Stomach (tissue), 9 donors: ENCODE data around the gene CLEC4F. TPM values are rescaled to one million over a fixed set of nuclear protein-coding genes. Genes with fewer than 3 reads are reported as not detected.

Experiments
- DNase-seq, 2 donors: peaks; one replicate each; pipeline versions ENCODE4 v3.0.0 to v3.0.0-alpha.2; 2013 to 2019
- H3K27ac ChIP-seq, 5 donors: fragments of 200-600 bp in 4 of 5; sonication (generic) in 4 of 5; one replicate each; pipeline ENCODE4 v1.5.1; 2013 to 2019; ENCODE audit warnings: mild to moderate bottlenecking in 1 of 5, moderate library complexity in 1 of 5
- H3K27me3 ChIP-seq, 3 donors: fragments of 200-600 bp; sonication (generic); one replicate each; pipeline ENCODE4 v1.5.1; 2017 to 2019; ENCODE audit warnings: mixed run types in 1 of 3
- H3K36me3 ChIP-seq, 4 donors: fragments of 200-600 bp; sonication (generic); 1 replicate in 3 of 4; 2 replicates in 1 of 4; pipeline ENCODE4 v1.5.1; 2016 to 2019
- H3K4me1 ChIP-seq, 4 donors: fragments of 200-600 bp; sonication (generic); one replicate each; pipeline ENCODE4 v1.5.1; 2016 to 2019
- H3K4me3 ChIP-seq, 4 donors: fragments of 200-600 bp; sonication (generic) in 3 of 4; one replicate each; pipeline ENCODE4 v1.5.1; 2016 to 2019; ENCODE audit warnings: mild to moderate bottlenecking in 1 of 4
- H3K9me3 ChIP-seq, 4 donors: fragments of 200-600 bp; sonication (generic); one replicate each; pipeline ENCODE4 v1.5.1; 2016 to 2019
- CTCF ChIP-seq, 7 experiments: fragments of 450-650 bp in 4 of 7; fragments of 200-600 bp in 3 of 7; sonication (generic) in 3 of 7; IDR thresholded peaks; one replicate each; pipeline ENCODE4 v1.5.1; 2016 to 2019; ENCODE audit warnings: antibody characterized with exemption in 7 of 7, control low read depth in 2 of 7, mild to moderate bottlenecking in 1 of 7
- EP300 ChIP-seq: sonication (generic); formaldehyde crosslinking; IDR thresholded peaks from one replicate; pipeline ENCODE4 v1.6.1; 2017; ENCODE audit warnings: antibody characterized with exemption
- POLR2A ChIP-seq, 4 donors: fragments of 450-650 bp; IDR thresholded peaks; one replicate each; pipeline ENCODE4 v1.6.1; 2016; ENCODE audit warnings: antibody characterized with exemption in 4 of 4, control low read depth in 2 of 4, mild to moderate bottlenecking in 1 of 4, moderate library complexity in 1 of 4
- POLR2AphosphoS5 ChIP-seq, 3 donors: sonication (generic); formaldehyde crosslinking; IDR thresholded peaks; one replicate each; pipeline ENCODE4 v1.6.1; 2016; ENCODE audit warnings: antibody characterized with exemption in 3 of 3
- WGBS, 5 donors: extraction: QIAGEN DNeasy Blood & Tissue Kit in 3 of 5; methylation state at CpG; one replicate each; pipeline versions ENCODE4 v1.1.5 to v1.1.7; 2013 to 2018; 5-methylcytosine and 5-hydroxymethylcytosine counted together
- intact Hi-C: fragments of 100-400 bp; cut with DNase I; formaldehyde crosslinking; loops from one replicate; pipeline ENCODE4 v1.15.1; 2023; ENCODE audit warnings: low total_unique reads
- polyA plus RNA-seq, 3 donors: library from polyadenylated mRNA; stranded (reverse); fragments of 200-250 nt; gene quantifications; one replicate each; pipeline ENCODE4 v1.2.3, GENCODE V29; 2013
- total RNA-seq, 5 donors: library from RNA; depleted of rRNA; stranded (reverse); fragments of >200 nt; gene quantifications; one replicate each; pipeline versions ENCODE4 v1.1.0 to v1.2.3, GENCODE V29; 2014 to 2016
- donor health status: healthy with polysubstance abuse.
- donor health status: Bipolar disorder and iron deficiency.
- donor health status: healthy.

CLEC4F gene
- total and polyA plus RNA-seq, 8 donors, result 0.13 to 0.37 TPM; not detected in 6

- intact Hi-C loops, result no loop called here
- no peak for DNase-seq
- WGBS, 5 donors, result 70 to 85% (median 80%) methylated on average over 2 of the region's 2 CpGs
Measured at GRCh38 chr2:70834106-70834505, 13.7 kb upstream of the CLEC4F start.

GRCh38 chr2:70833246-70833645 is 12.8 kb upstream of the CLEC4F start:
- Histone ChIP-seq H3K9me3 (no peaks in the 10 kb centered on the region), H3K4me3 (no peak overlapping the region), H3K27me3 (peaks cover 0 to 13% (median 0%) of the 10 kb centered on the region in 3 donors), H3K27ac (no peak overlapping the region), H3K4me1 (no peaks in the 10 kb centered on the region), H3K36me3 (no peaks in the 10 kb centered on the region)
- no peak for DNase-seq
- TF ChIP-seq EP300, result no peak
- WGBS, 5 donors, result 50 to 89% (median 78%) methylated on average over 1 of the region's 1 CpG
- intact Hi-C loops, result no loop called here

More at GRCh38 chr2:70834106-70834505, 13.7 kb upstream of the CLEC4F start:
- Histone ChIP-seq H3K27ac (no peak overlapping the region), H3K27me3 (peaks cover 0 to 13% (median 3%) of the 10 kb centered on the region in 3 donors), H3K4me1 (no peaks in the 10 kb centered on the region), H3K36me3 (no peaks in the 10 kb centered on the region), H3K4me3 (no peak overlapping the region), H3K9me3 (no peaks in the 10 kb centered on the region)
- no peak for TF ChIP-seq CTCF (IDR thresholded peaks at IDR 0.05)
- no peak for TF ChIP-seq POLR2A (IDR thresholded peaks at IDR 0.05)
- no peak for TF ChIP-seq EP300
- no peak for TF ChIP-seq POLR2AphosphoS5 (IDR thresholded peaks at IDR 0.05)

GRCh38 chr2:70832386-70832785 is 12.0 kb upstream of the CLEC4F start:
- TF ChIP-seq POLR2AphosphoS5 (IDR thresholded peaks at IDR 0.05), result no peak
- TF ChIP-seq EP300, result no peak
- TF ChIP-seq POLR2A (IDR thresholded peaks at IDR 0.05), result no peak
- TF ChIP-seq CTCF (IDR thresholded peaks at IDR 0.05), result no peak
- peaks cover 0 to 13% (median 0%) of the 10 kb centered on the region in 3 donors for H3K27me3 ChIP-seq
- no peak overlapping the region for H3K27ac ChIP-seq
- no peak overlapping the region for H3K4me3 ChIP-seq
- H3K36me3 ChIP-seq, result no peaks in the 10 kb centered on the region
- DNase-seq, result no peak
- intact Hi-C loops, result no loop called here
- 83 to 95% (median 94%) methylated on average over 2 of the region's 2 CpGs for WGBS, 5 donors
- no peaks in the 10 kb centered on the region for H3K9me3 ChIP-seq
- no peaks in the 10 kb centered on the region for H3K4me1 ChIP-seq

GRCh38 chr2:70831861-70832260 is 11.5 kb upstream of the CLEC4F start:
- Histone ChIP-seq H3K27me3 (peaks cover 0 to 13% (median 0%) of the 10 kb centered on the region in 3 donors), H3K4me1 (no peaks in the 10 kb centered on the region), H3K36me3 (no peaks in the 10 kb centered on the region), H3K4me3 (no peak overlapping the region), H3K9me3 (no peaks in the 10 kb centered on the region), H3K27ac (no peak overlapping the region)
- 69 to 82% (median 78%) methylated on average over 6 of the region's 6 CpGs for WGBS, 5 donors
- no peak for DNase-seq
- no peak for TF ChIP-seq POLR2A (IDR thresholded peaks at IDR 0.05)
- intact Hi-C loops, result no loop called here

GRCh38 chr2:70830366-70830765 is 10.0 kb upstream of the CLEC4F start:
- H3K4me3 ChIP-seq, result no peak overlapping the region
- peaks cover 0 to 13% (median 0%) of the 10 kb centered on the region in 3 donors for H3K27me3 ChIP-seq
- DNase-seq, result peak in 1 of 2 donors; percentile 29
- no peak overlapping the region for H3K27ac ChIP-seq
- no peaks in the 10 kb centered on the region for H3K4me1 ChIP-seq
- no peaks in the 10 kb centered on the region for H3K9me3 ChIP-seq
- no peaks in the 10 kb centered on the region for H3K36me3 ChIP-seq
- TF ChIP-seq CTCF (IDR thresholded peaks at IDR 0.05) (no peak), POLR2A (IDR thresholded peaks at IDR 0.05) (no peak), POLR2AphosphoS5 (IDR thresholded peaks at IDR 0.05) (no peak), EP300 (no peak)
- 38 to 70% (median 60%) methylated on average over 5 of the region's 5 CpGs for WGBS, 5 donors
- intact Hi-C loops, result no loop called here
